ENCODE results near the gene DCLRE1C. TPM values are rescaled to one million over a fixed set of nuclear protein-coding genes. Genes with fewer than 3 reads are reported as not detected.

DCLRE1C gene
- polyA plus RNA-seq, 2 of the 4 experiments (the other 2 are of a cell fraction): 4.6 to 8.3 TPM

DNA sequence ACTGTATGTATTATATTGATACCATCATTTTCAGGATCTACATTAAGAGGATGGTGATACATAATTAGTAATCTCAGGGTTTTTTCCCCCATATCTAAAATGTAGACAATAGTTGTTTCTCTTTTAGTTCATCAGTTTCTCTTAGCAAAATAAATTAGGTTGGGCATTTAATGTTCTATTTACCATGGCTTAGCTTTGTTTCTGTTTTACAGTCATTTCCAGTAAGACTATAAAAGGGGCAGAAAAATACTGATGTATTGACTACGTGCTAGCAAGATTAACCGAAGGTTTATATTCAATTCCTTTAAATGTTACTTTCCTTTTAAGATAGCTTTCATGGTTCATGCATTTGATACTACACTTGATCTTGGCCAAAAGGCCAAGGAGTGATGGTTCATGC lies 49.0 kb downstream of the DCLRE1C start (continued):
- TF ChIP-seq, protein P1, sequence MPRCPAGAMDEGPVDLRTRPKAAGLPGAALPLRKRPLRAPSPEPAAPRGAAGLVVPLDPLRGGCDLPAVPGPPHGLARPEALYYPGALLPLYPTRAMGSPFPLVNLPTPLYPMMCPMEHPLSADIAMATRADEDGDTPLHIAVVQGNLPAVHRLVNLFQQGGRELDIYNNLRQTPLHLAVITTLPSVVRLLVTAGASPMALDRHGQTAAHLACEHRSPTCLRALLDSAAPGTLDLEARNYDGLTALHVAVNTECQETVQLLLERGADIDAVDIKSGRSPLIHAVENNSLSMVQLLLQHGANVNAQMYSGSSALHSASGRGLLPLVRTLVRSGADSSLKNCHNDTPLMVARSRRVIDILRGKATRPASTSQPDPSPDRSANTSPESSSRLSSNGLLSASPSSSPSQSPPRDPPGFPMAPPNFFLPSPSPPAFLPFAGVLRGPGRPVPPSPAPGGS (IDR thresholded peaks at IDR 0.05): no peak

DNA sequence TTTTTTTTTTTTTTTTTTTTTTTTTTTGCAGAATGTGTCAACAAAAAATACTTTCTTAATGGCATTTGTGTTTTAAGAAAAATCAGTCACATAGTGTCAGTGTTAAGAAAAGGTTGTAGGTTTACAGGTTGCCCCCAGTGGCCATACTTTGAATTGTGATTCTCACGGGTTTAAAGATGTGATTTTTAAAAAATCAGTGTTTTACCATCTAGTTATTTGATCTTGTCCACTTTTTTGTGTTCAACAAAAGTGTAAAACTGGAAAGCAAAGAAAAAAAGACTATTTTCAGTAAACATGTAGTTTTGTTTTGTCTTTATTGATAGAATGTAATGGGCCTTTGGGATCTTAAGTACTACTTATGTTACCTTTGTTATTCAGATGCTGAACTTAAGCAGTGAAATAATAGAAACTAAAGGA lies 49.6 kb downstream of the DCLRE1C start:
- CTCF ChIA-PET: interaction anchor here (0.7 to 2.0 kb wide), 7 partner anchors 8 to 185 kb away, joined by 3 to 5 read pairs (median 3); partner anchors contain the start of gene SUV39H2
- POLR2A ChIA-PET: interaction anchor here (0.7 kb wide), 1 partner anchor 419 kb away, joined by 4 read pairs; no protein-coding TSS in a partner anchor
- 71% methylated on average over 1 of the region's 1 CpG for WGBS (ENCODE audit: missing lambda C conversion rate)
- Histone ChIP-seq H3K27ac (no peak overlapping the region), H3K9me3 (peaks cover 19% of the 10 kb centered on the region), H3K4me3 (no peak overlapping the region), H3K4me2 (no peak overlapping the region), H3K4me1 (no peaks in the 10 kb centered on the region)
- DNase-seq (ENCODE audit: low read depth in 1 of 2, low spot score in 1 of 2): peak; percentile 29 to 43
- TF ChIP-seq, protein P2, sequence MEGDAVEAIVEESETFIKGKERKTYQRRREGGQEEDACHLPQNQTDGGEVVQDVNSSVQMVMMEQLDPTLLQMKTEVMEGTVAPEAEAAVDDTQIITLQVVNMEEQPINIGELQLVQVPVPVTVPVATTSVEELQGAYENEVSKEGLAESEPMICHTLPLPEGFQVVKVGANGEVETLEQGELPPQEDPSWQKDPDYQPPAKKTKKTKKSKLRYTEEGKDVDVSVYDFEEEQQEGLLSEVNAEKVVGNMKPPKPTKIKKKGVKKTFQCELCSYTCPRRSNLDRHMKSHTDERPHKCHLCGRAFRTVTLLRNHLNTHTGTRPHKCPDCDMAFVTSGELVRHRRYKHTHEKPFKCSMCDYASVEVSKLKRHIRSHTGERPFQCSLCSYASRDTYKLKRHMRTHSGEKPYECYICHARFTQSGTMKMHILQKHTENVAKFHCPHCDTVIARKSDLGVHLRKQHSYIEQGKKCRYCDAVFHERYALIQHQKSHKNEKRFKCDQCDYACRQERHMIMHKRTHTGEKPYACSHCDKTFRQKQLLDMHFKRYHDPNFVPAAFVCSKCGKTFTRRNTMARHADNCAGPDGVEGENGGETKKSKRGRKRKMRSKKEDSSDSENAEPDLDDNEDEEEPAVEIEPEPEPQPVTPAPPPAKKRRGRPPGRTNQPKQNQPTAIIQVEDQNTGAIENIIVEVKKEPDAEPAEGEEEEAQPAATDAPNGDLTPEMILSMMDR (IDR thresholded peaks at IDR 0.05): peak; percentile 32
- TF ChIP-seq ZFP36 (IDR thresholded peaks at IDR 0.05; ENCODE audit: borderline replicate concordance, partially characterized antibody) (no peak), RCOR1 (IDR thresholded peaks at IDR 0.05; ENCODE audit: low read depth, low read length) (no peak), POLR2A (IDR thresholded peaks at IDR 0.05; ENCODE audit: low read length) (no peak)
- peak; percentile 28 for FAIRE-seq
- peak in 1 of 2 experiments; percentile 73; a peak in 3 of 6 replicates for ATAC-seq

DNA sequence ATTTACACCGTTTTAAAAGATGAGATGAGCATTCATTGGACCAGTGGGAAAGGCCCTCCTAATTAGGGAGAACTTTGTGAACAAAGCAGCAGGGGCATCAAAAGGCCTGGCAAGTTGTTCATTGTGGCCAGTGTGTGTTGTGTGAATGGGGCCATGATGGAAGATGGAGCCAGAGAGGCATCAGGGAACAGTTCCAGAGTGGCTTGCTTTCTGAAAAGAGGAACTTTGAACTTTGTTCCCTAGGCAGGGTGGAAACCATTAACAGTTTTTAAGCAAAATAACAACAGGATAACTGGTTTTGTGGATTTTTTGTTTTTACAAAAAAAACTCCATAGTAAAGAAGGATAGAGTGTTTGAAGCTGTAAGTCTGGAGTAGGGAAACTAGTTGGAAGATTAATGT lies 62.7 kb downstream of the DCLRE1C start:
- no peaks in the 10 kb centered on the region for H3K9me3 ChIP-seq
- H3K4me2 ChIP-seq: no peak overlapping the region
- H3K27ac ChIP-seq: no peak overlapping the region
- DNase-seq (ENCODE audit: low read depth in 1 of 2, low spot score in 1 of 2) (no peak), ATAC-seq (no peak), FAIRE-seq (no peak)
- no peaks in the 10 kb centered on the region for H3K4me1 ChIP-seq
- no peak overlapping the region for H3K4me3 ChIP-seq
- WGBS (ENCODE audit: missing lambda C conversion rate): 95% methylated on average over 1 of the region's 1 CpG
- CTCF ChIA-PET: no interaction called here
- TF ChIP-seq RCOR1 (IDR thresholded peaks at IDR 0.05; ENCODE audit: low read depth, low read length) (no peak), EP300 (IDR thresholded peaks at IDR 0.05) (no peak), CHD4 (IDR thresholded peaks at IDR 0.05; ENCODE audit: borderline replicate concordance) (no peak), RARB (CRISPR knock-in tag; IDR thresholded peaks at IDR 0.05) (no peak), HDAC2 (IDR thresholded peaks at IDR 0.05) (no peak), FOSB (CRISPR knock-in tag; IDR thresholded peaks at IDR 0.05) (no peak), CEBPB (IDR thresholded peaks at IDR 0.05) (no peak)
- TF ChIP-seq, protein P3, sequence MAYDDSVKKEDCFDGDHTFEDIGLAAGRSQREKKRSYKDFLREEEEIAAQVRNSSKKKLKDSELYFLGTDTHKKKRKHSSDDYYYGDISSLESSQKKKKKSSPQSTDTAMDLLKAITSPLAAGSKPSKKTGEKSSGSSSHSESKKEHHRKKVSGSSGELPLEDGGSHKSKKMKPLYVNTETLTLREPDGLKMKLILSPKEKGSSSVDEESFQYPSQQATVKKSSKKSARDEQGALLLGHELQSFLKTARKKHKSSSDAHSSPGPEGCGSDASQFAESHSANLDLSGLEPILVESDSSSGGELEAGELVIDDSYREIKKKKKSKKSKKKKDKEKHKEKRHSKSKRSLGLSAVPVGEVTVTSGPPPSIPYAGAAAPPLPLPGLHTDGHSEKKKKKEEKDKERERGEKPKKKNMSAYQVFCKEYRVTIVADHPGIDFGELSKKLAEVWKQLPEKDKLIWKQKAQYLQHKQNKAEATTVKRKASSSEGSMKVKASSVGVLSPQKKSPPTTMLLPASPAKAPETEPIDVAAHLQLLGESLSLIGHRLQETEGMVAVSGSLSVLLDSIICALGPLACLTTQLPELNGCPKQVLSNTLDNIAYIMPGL (CRISPR knock-in tag; IDR thresholded peaks at IDR 0.05; ENCODE audit: borderline replicate concordance): no peak
- POLR2A ChIA-PET: no interaction called here

DNA sequence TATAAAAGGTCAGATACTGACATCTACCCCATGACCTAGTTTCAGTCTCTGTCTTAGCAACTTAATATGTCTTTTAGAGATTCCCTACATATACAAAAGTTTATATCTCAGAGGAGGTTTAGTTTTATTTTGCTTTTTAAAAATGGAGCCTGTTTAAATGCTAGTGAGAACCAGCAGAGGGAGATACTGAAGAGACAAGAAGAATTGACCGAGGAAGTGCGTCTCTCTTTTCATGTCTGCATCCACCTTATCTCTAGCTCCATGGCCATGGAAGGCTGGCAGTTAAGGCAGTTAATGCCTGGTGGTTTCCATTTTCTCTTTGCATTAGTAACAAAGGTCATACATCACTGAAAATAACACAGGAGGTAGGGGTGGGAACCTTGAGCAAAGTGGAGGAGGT lies 64.6 kb downstream of the DCLRE1C start:
- no peak for TF ChIP-seq POLR2A (IDR thresholded peaks at IDR 0.05; ENCODE audit: low read length)
- no peak for TF ChIP-seq FOSB (CRISPR knock-in tag; IDR thresholded peaks at IDR 0.05)
- TF ChIP-seq EHMT2 (IDR thresholded peaks at IDR 0.05; ENCODE audit: low read depth): no peak
- TF ChIP-seq GATA3 (IDR thresholded peaks at IDR 0.05; ENCODE audit: borderline replicate concordance): no peak
- no peak for TF ChIP-seq KDM1A (IDR thresholded peaks at IDR 0.05; ENCODE audit: low read depth)
- no peak for TF ChIP-seq ZFP36 (IDR thresholded peaks at IDR 0.05; ENCODE audit: borderline replicate concordance, partially characterized antibody)
- TF ChIP-seq TP53 (CRISPR knock-in tag; IDR thresholded peaks at IDR 0.05): no peak
- TF ChIP-seq, protein P1 (IDR thresholded peaks at IDR 0.05): no peak
- Histone ChIP-seq H3K4me3 (no peak overlapping the region), H3K9me3 (no peaks in the 10 kb centered on the region), H3K4me2 (no peak overlapping the region), H3K4me1 (no peaks in the 10 kb centered on the region), H3K27ac (no peak overlapping the region)
- WGBS (ENCODE audit: missing lambda C conversion rate): 86% methylated on average over 2 of the region's 2 CpGs
- ChIA-PET POLR2A (no interaction called here), CTCF (interaction anchor here (1.1 to 1.4 kb wide), 2 partner anchors 10 to 390 kb away, joined by 4 read pairs; no protein-coding TSS in a partner anchor)
- DNase-seq (ENCODE audit: low read depth in 1 of 2, low spot score in 1 of 2) (peak; percentile 18 to 32), FAIRE-seq (no peak), ATAC-seq (peak; percentile 43 to 54; a peak in 3 of 6 replicates)

Measured in A549 (cell line).